H1 (cell line): ENCODE results near the gene NQO2. TPM values are rescaled to one million over a fixed set of nuclear protein-coding genes. Genes with fewer than 3 reads are reported as not detected.

Experiments
- CTCF ChIA-PET: fragments of 300-600 bp; sonication (Branson Sonifier 250); formaldehyde crosslinking; loops from one replicate; lab custom pipeline; 2021; ENCODE audit not compliant: partially characterized antibody; lab: Charles Lee
- POLR2A ChIA-PET: fragments of 300-600 bp; sonication (Branson Sonifier 250); formaldehyde crosslinking; loops from one replicate; lab custom pipeline; 2021; ENCODE audit warnings: inconsistent platforms; ENCODE audit not compliant: partially characterized antibody; lab: Charles Lee
- DNase-seq, 2 experiments: peaks; one replicate each; pipeline versions ENCODE4 v3.0.0 to v3.0.0-alpha.2; 2010 to 2022; ENCODE audit warnings: low spot score in 2 of 2, low read depth in 1 of 2, mixed read lengths in 1 of 2
- FAIRE-seq: peaks from 2 replicates; lab custom pipeline; 2011; peaks lifted over from hg19 to GRCh38; lab: Jason Lieb, UNC
- H2AFZ ChIP-seq: 2 replicates; pipeline ENCODE4 v1.8.1; 2012; ENCODE audit warnings: low read length, inconsistent platforms
- H2AK5ac ChIP-seq: 2 replicates; pipeline ENCODE4 v1.6.1; 2013; ENCODE audit warnings: low read depth, low read length
- H2BK120ac ChIP-seq: replicated peaks from 2 replicates; pipeline ENCODE3; 2013; ENCODE audit warnings: low read depth, low read length, inconsistent platforms
- H2BK12ac ChIP-seq: 2 replicates; pipeline ENCODE4 v1.6.1; 2013; ENCODE audit warnings: low read depth, low read length
- H2BK15ac ChIP-seq: 2 replicates; pipeline ENCODE4 v1.6.1; 2013; ENCODE audit warnings: low read length
- H2BK20ac ChIP-seq: 2 replicates; pipeline ENCODE4 v1.6.1; 2013; ENCODE audit warnings: low read length
- H2BK5ac ChIP-seq: 2 replicates; pipeline ENCODE4 v1.6.1; 2013; ENCODE audit warnings: low read depth, low read length
- H3K14ac ChIP-seq: 2 replicates; pipeline ENCODE4 v1.6.1; 2013; ENCODE audit warnings: inconsistent platforms; ENCODE audit not compliant: insufficient read length
- H3K18ac ChIP-seq: 2 replicates; pipeline ENCODE4 v1.6.1; 2013; ENCODE audit warnings: low read length; ENCODE audit errors: extremely low read depth
- H3K23ac ChIP-seq: 2 replicates; pipeline ENCODE4 v1.6.1; 2013; ENCODE audit warnings: inconsistent platforms; ENCODE audit not compliant: insufficient read length
- H3K23me2 ChIP-seq: 2 replicates; pipeline ENCODE4 v1.6.1; 2013; ENCODE audit warnings: low read depth, low read length
- H3K27ac ChIP-seq: 2 replicates; pipeline ENCODE4 v1.6.1; 2011; ENCODE audit warnings: low read depth, low read length, inconsistent platforms
- H3K27me3 ChIP-seq, 4 experiments: replicated peaks in 1 of 4; 1 replicate in 1 of 4; 2 replicates in 3 of 4; pipeline versions ENCODE4 v1.6.1 to v1.8.1; 2011 to 2013; ENCODE audit warnings: low read length in 3 of 4, mild to moderate bottlenecking in 3 of 4, inconsistent platforms in 2 of 4, mixed read lengths in 2 of 4, moderate library complexity in 1 of 4; ENCODE audit not compliant: control insufficient read depth in 3 of 4, insufficient read depth in 3 of 4; ENCODE audit errors: extremely low read depth in 1 of 4
- H3K36me3 ChIP-seq, 4 experiments: 2 replicates each; pipeline versions ENCODE4 v1.6.1 to v1.8.1; 2011 to 2013; ENCODE audit warnings: mild to moderate bottlenecking in 4 of 4, low read length in 3 of 4, moderate library complexity in 2 of 4, control low read depth in 1 of 4, inconsistent platforms in 1 of 4; ENCODE audit not compliant: insufficient read depth in 4 of 4, control insufficient read depth in 2 of 4
- H3K4ac ChIP-seq: replicated peaks from 2 replicates; pipeline ENCODE3; 2013; ENCODE audit warnings: low read length, low read depth, mixed read lengths, inconsistent platforms; ENCODE audit not compliant: insufficient read length
- H3K4me1 ChIP-seq, 4 experiments: replicated peaks in 1 of 4; 1 replicate in 1 of 4; 2 replicates in 3 of 4; pipeline versions ENCODE4 v1.6.1 to v1.8.1; 2011 to 2013; ENCODE audit warnings: low read length in 3 of 4, inconsistent platforms in 2 of 4, mixed read lengths in 1 of 4; ENCODE audit not compliant: insufficient read depth in 4 of 4, control insufficient read depth in 3 of 4
- H3K4me2 ChIP-seq, 2 experiments: 2 replicates each; pipeline versions ENCODE4 v1.6.1 to v1.8.1; 2011 to 2013; ENCODE audit warnings: low read depth in 2 of 2, low read length in 2 of 2, control low read depth in 1 of 2, inconsistent platforms in 1 of 2, mild to moderate bottlenecking in 1 of 2; ENCODE audit not compliant: insufficient read depth in 1 of 2
- H3K4me3 ChIP-seq, 4 experiments: fragments of 200-600, 300-600 bp in 1 of 4; sonication (generic), shearing (Covaris generic), sonication (Bioruptor Twin) in 1 of 4; 2 replicates each; pipeline versions ENCODE4 v1.5.1 to v1.8.1; 2011 to 2016; ENCODE audit warnings: low read length in 4 of 4, low read depth in 3 of 4, control low read depth in 2 of 4, inconsistent platforms in 2 of 4, mild to moderate bottlenecking in 2 of 4, mixed read lengths in 1 of 4, moderate library complexity in 1 of 4; ENCODE audit not compliant: insufficient read depth in 2 of 4; ENCODE audit errors: extremely low read depth in 1 of 4
- H3K56ac ChIP-seq: replicated peaks from 2 replicates; pipeline ENCODE3; 2013; ENCODE audit warnings: low read depth, mild to moderate bottlenecking, mixed read lengths, low read length, inconsistent platforms; ENCODE audit not compliant: insufficient read length
- H3K79me1 ChIP-seq: 2 replicates; pipeline ENCODE4 v1.6.1; 2013; ENCODE audit warnings: low read depth, low read length, control low read depth
- H3K79me2 ChIP-seq, 2 experiments: 2 replicates each; pipeline versions ENCODE4 v1.6.1 to v1.8.1; 2012 to 2013; ENCODE audit warnings: low read length in 2 of 2, mild to moderate bottlenecking in 2 of 2, inconsistent platforms in 1 of 2; ENCODE audit not compliant: insufficient read depth in 2 of 2, control insufficient read depth in 1 of 2
- H3K9ac ChIP-seq, 4 experiments: replicated peaks in 1 of 4; 1 replicate in 1 of 4; 2 replicates in 3 of 4; pipeline versions ENCODE4 v1.6.1 to v1.8.1; 2011 to 2013; ENCODE audit warnings: low read depth in 3 of 4, low read length in 3 of 4, control low read depth in 2 of 4, mild to moderate bottlenecking in 2 of 4, moderate library complexity in 2 of 4, inconsistent platforms in 1 of 4; ENCODE audit errors: extremely low read depth in 1 of 4
- H3K9me3 ChIP-seq, 2 experiments: 2 replicates each; pipeline versions ENCODE4 v1.6.1 to v1.8.1; 2012 to 2013; ENCODE audit warnings: mild to moderate bottlenecking in 2 of 2, moderate library complexity in 2 of 2, control low read depth in 1 of 2, inconsistent platforms in 1 of 2, low read depth in 1 of 2, low read length in 1 of 2, mixed read lengths in 1 of 2; ENCODE audit not compliant: insufficient read depth in 2 of 2
- H4K20me1 ChIP-seq, 2 experiments: replicated peaks in 1 of 2; 2 replicates each; pipeline versions ENCODE3 to v1.8.1; 2011 to 2013; ENCODE audit warnings: inconsistent platforms in 2 of 2, low read length in 2 of 2, mild to moderate bottlenecking in 1 of 2; ENCODE audit not compliant: insufficient read depth in 2 of 2, control insufficient read depth in 1 of 2
- H4K5ac ChIP-seq: 2 replicates; pipeline ENCODE4 v1.6.1; 2013; ENCODE audit warnings: low read length, low read depth, mixed read lengths, inconsistent platforms; ENCODE audit not compliant: insufficient read length
- H4K8ac ChIP-seq: 2 replicates; pipeline ENCODE4 v1.8.0; 2013; ENCODE audit warnings: mild to moderate bottlenecking, moderate library complexity, low read length, inconsistent platforms; ENCODE audit not compliant: insufficient read depth; ENCODE audit errors: extremely low read depth
- H4K91ac ChIP-seq: replicated peaks from 2 replicates; pipeline ENCODE3; 2013; ENCODE audit warnings: low read length, mixed read lengths, inconsistent platforms; ENCODE audit not compliant: insufficient read length
- BACH1 ChIP-seq: IDR thresholded peaks from 2 replicates; pipeline ENCODE4 v1.6.1; 2012; ENCODE audit warnings: low read length, improper control_type of control experiment
- CEBPB ChIP-seq: IDR thresholded peaks from 2 replicates; pipeline ENCODE4 v1.6.1; 2012; ENCODE audit warnings: low read depth, low read length
- CHD2 ChIP-seq: IDR thresholded peaks from 2 replicates; pipeline ENCODE4 v1.6.1; 2012; ENCODE audit warnings: low read length, improper control_type of control experiment
- HDAC2 ChIP-seq, 2 experiments: fragments of 300-600 bp in 1 of 2; sonication (generic) in 1 of 2; IDR thresholded peaks; 2 replicates each; pipeline ENCODE4 v1.6.1; 2011 to 2012; ENCODE audit warnings: low read depth in 2 of 2, low read length in 2 of 2, mild to moderate bottlenecking in 2 of 2, moderate library complexity in 2 of 2, borderline replicate concordance in 1 of 2, inconsistent platforms in 1 of 2
- JUN ChIP-seq: IDR thresholded peaks from 2 replicates; pipeline ENCODE4 v1.6.1; 2011; ENCODE audit warnings: low read depth, mild to moderate bottlenecking, improper control_type of control experiment, low read length
- JUND ChIP-seq: IDR thresholded peaks from 2 replicates; pipeline ENCODE4 v1.6.1; 2011; ENCODE audit warnings: mild to moderate bottlenecking, improper control_type of control experiment, low read length
- NANOG ChIP-seq: IDR thresholded peaks from 2 replicates; pipeline ENCODE4 v1.6.1; 2011; ENCODE audit warnings: low read length, low read depth, mild to moderate bottlenecking, inconsistent platforms; ENCODE audit not compliant: insufficient read depth, poor library complexity, severe bottlenecking
- RNF2 ChIP-seq: fragments of 200-900, 300-1000 bp; sonication (generic); IDR thresholded peaks from 2 replicates; pipeline ENCODE4 v1.7.1; 2016; ENCODE audit warnings: borderline replicate concordance, low read depth, mild to moderate bottlenecking, antibody characterized with exemption, low read length; ENCODE audit not compliant: poor library complexity, severe bottlenecking; ENCODE audit errors: missing control alignments
- SIRT6 ChIP-seq: IDR thresholded peaks from one replicate; pipeline ENCODE4 v1.7.1; 2012; ENCODE audit warnings: low read length, inconsistent platforms
- SP4 ChIP-seq: IDR thresholded peaks from 2 replicates; pipeline ENCODE4 v1.6.1; 2012; ENCODE audit warnings: low read length, inconsistent platforms
- TAF7 ChIP-seq: optimal IDR thresholded peaks from 2 replicates; pipeline ENCODE3; 2011; ENCODE audit warnings: low read depth, mild to moderate bottlenecking, inconsistent platforms, low read length, moderate library complexity, borderline replicate concordance
- WGBS, 2 experiments: shearing (Covaris generic) in 1 of 2; methylation state at CpG; one replicate each; pipeline versions ENCODE4 v1.1.6 to v1.1.7; 2013 to 2015; ENCODE audit warnings: low lambda C conversion rate in 2 of 2, mixed read lengths in 2 of 2, inconsistent platforms in 1 of 2, low coverage in 1 of 2, missing lambda C conversion rate in 1 of 2; ENCODE audit not compliant: insufficient replicate concordance in 2 of 2, insufficient coverage in 1 of 2, insufficient read length in 1 of 2; ENCODE audit errors: extremely low coverage in 1 of 2, missing lambda C conversion rate in 1 of 2; 5-methylcytosine and 5-hydroxymethylcytosine counted together
- polyA plus RNA-seq, 7 experiments: library from polyadenylated mRNA; depleted of rRNA in 3 of 7; stranded (reverse) in 5 of 7; unstranded in 2 of 7; fragments of >200 nt in 5 of 7; fragments of 200-250 nt in 2 of 7; gene quantifications; 1 replicate in 5 of 7; 2 replicates in 1 of 7; 4 replicates in 1 of 7; pipeline versions ENCODE4 v1.2.1 to v1.2.3, GENCODE V29; 2011 to 2013; ENCODE audit warnings: missing spikeins in 2 of 7, mixed read lengths in 2 of 7
- total RNA-seq: library from RNA; stranded (reverse); fragmentation: NEBNext Ultra II Directional; extraction: Animal tissue kit (Norgen Biotek cat#: 25700); gene quantifications from 2 replicates; pipeline ENCODE4 v1.2.1, GENCODE V29; 2021

NQO2 gene
- total and polyA plus RNA-seq, 2 of the 8 experiments (the other 6 are each of a cell fraction or from before 2014, with no cell fraction given) = 135 to 168 TPM

DNA sequence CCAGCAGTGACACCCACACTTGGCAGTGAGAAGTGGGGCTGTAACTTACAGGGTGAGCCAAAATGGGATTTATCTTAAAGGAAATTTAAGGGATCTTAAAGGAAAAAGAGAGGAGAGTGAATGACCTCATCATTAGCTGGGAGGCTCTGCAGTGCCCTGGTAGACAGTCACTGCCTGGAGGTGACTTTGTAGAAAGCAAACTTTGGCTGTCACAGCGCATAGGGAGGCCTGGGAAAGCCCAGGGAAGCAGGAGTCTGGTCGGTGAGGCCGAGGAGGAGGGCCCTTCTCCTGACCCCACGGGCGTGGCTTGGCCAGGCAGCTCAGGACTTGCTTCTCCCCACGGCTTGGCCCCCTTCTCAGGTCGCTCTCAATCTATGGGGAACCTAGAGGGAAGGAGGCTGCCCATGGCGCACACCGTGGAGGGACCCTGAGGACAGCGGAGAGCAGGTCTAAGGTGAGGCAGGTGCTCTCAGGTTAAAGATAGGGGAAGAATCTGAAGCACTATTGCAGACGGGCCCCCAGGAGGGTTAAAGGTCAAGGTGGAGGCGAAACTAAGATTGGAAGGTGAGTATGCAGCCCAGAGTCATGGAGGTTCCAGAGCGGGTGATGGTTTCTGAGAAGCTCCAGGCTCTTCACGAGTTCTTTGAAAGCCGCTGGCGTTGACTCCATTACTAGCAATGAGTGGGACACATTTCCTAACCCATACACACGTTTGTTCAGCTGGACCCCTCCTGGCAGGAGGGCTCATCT, 53.0 kb downstream of the NQO2 start:
- H3K23me2 ChIP-seq = peaks cover 10% of the 10 kb centered on the region
- POLR2A ChIA-PET = interaction anchor here (1.0 to 3.7 kb wide), 8 partner anchors 13 to 211 kb away, joined by 3 to 22 read pairs (median 6); partner anchors contain the start of genes NQO2 and SERPINB1
- H3K79me2 ChIP-seq = no peaks in the 10 kb centered on the region
- FAIRE-seq (no peak), DNase-seq (no peak)
- H3K56ac ChIP-seq = no peak overlapping the region
- no peaks in the 10 kb centered on the region for H3K36me3 ChIP-seq
- no peak overlapping the region for H3K23ac ChIP-seq
- H3K14ac ChIP-seq = no peak overlapping the region
- H3K9ac ChIP-seq = no peak overlapping the region
- no peak overlapping the region for H3K27ac ChIP-seq
- H3K9me3 ChIP-seq = no peaks in the 10 kb centered on the region
- H4K5ac ChIP-seq = no peak overlapping the region
- H4K8ac ChIP-seq = peak overlapping the region; percentile 0; the same call in 1 of the 2 replicates
- no peaks in the 10 kb centered on the region for H3K79me1 ChIP-seq
- WGBS, 2 experiments = 82% methylated on average over 16 of the region's 17 CpGs; no CpG with 5 or more reads in 1 of the 2 experiments
- H2BK5ac ChIP-seq = 0 out of 2 replicates have a peak overlapping the region, but pooled peaks have one; percentile 35
- 0 out of 2 replicates have a peak overlapping the region, but pooled peaks have one; percentile 83 for H3K18ac ChIP-seq
- H2BK120ac ChIP-seq = no peak overlapping the region
- CTCF ChIA-PET = interaction anchor here (0.8 to 3.3 kb wide), 9 partner anchors 14 to 316 kb away, joined by 3 to 28 read pairs (median 5); partner anchors contain the start of gene NQO2
- no peaks in the 10 kb centered on the region for H4K20me1 ChIP-seq
- H2BK15ac ChIP-seq = peak overlapping the region; percentile 88; the same call in 1 of the 2 replicates
- H3K4me3 ChIP-seq = peak overlapping the region in 2 of 4 experiments; percentile 37 to 63; a peak in 4 of 8 replicates
- no peak overlapping the region for H2AFZ ChIP-seq
- no peak overlapping the region; the same call in 1 of the 2 replicates for H2AK5ac ChIP-seq
- H3K4me2 ChIP-seq = peak overlapping the region; percentile 67 to 81; a peak in 2 of 4 replicates
- no peak overlapping the region for H4K91ac ChIP-seq
- peak overlapping the region; percentile 44 for H2BK12ac ChIP-seq
- H3K4me1 ChIP-seq = peaks cover 2 to 9% (median 5%) of the 10 kb centered on the region in 4 experiments; a peak in 6 of 7 replicates
- H2BK20ac ChIP-seq = no peak overlapping the region
- H3K27me3 ChIP-seq = peaks cover 0 to 6% (median 0%) of the 10 kb centered on the region in 4 experiments; a peak in 2 of 7 replicates
- H3K4ac ChIP-seq = peak overlapping the region; percentile 21
- TF ChIP-seq CEBPB = no peak
- no peak for TF ChIP-seq JUN
- TF ChIP-seq JUND = no peak
- no peak for TF ChIP-seq TAF7
- no peak for TF ChIP-seq NANOG
- TF ChIP-seq BACH1 = no peak
- TF ChIP-seq RNF2 = no peak
- no peak for TF ChIP-seq SP4
- no peak for TF ChIP-seq HDAC2 (IDR thresholded peaks at IDR 0.05; ENCODE audit: borderline replicate concordance in 1 of 2, low read depth in 2 of 2, low read length in 2 of 2)
- no peak for TF ChIP-seq CHD2
- no peak for TF ChIP-seq SIRT6
